Hindlimb muscle (tissue), 1 donor: ENCODE results near the gene SLC30A9. TPM values are rescaled to one million over a fixed set of nuclear protein-coding genes. Genes with fewer than 3 reads are reported as not detected.

Source experiments
- polyA plus RNA-seq: library from polyadenylated mRNA; unstranded; fragments of 120-200 nt; gene quantifications from one replicate; pipeline ENCODE4 v1.2.1, GENCODE V29; 2013; ENCODE audit not compliant: insufficient read length

Gene SLC30A9
- polyA plus RNA-seq, 1 donor: 48.0 TPM

Other genes starting within 250 kb of the SLC30A9 start
- gene PHOX2B, start 241.8 kb upstream of the SLC30A9 start, polyA plus RNA-seq: not detected
- gene TMEM33, start 55.1 kb upstream of the SLC30A9 start, polyA plus RNA-seq: 17.8 TPM
- gene DCAF4L1, start 8.8 kb upstream of the SLC30A9 start, polyA plus RNA-seq: 0.34 TPM
- 0.10 TPM for gene BEND4, start 162.1 kb downstream of the SLC30A9 start, polyA plus RNA-seq